Measurements from ENCODE around the gene PDE4D.

DNA sequence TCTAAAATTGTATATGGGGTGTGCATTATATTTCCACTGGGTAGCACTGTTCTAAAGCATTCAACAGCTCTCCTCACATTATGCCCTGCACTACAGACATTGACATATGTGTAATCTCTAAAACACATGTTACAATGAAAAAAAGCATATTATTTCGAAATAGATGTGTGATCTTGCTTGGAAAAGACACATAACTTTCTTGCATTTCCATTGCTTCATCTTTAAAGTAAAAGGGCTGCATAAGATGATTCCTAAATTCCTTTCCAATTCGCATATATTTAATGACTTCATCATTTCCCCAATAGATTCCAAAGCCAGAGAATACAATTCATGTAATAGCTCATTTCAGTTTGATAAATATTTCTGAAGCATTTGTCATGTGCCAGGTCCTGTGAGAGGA is 566.9 kb downstream of the PDE4D start:
- no peak for TF ChIP-seq EZH2 (IDR thresholded peaks at IDR 0.05; ENCODE audit: insufficient read depth, poor library complexity, severe bottlenecking)
- TF ChIP-seq EZH2phosphoT487 (IDR thresholded peaks at IDR 0.05; ENCODE audit: insufficient read depth, low read depth) = no peak

Data from GM23248 (cell line).